ENCODE results near the gene AOX1. TPM values are rescaled to one million over a fixed set of nuclear protein-coding genes. Genes with fewer than 3 reads are reported as not detected.
"Not testable (repeated sequence)": the region's sequence is repeated elsewhere in the genome, so short reads cannot be mapped to it uniquely, and the experiment has no call there.

The AOX1 gene
- total and polyA plus RNA-seq, 3 experiments from 2014 or later: 0.54 TPM; not detected in 2

- Mint-ChIP-seq H3K4me1 (peaks cover 0 to 3% (median 0%) of the 10 kb centered on the region in 3 donors), H3K4me3 (no peak overlapping the region), H3K27me3 (peaks cover 6 to 47% of the 10 kb centered on the region in 2 donors), H3K36me3 (no peaks in the 10 kb centered on the region), H3K27ac (no peak overlapping the region), H3K9me3 (peaks cover 0 to 5% (median 0%) of the 10 kb centered on the region in 5 donors)
- Histone ChIP-seq H3K27me3 (ENCODE audit: insufficient read depth, low read length, poor library complexity, severe bottlenecking) (no peaks in the 10 kb centered on the region), H3K9me3 (ENCODE audit: low read length) (no peaks in the 10 kb centered on the region), H3K4me3 (ENCODE audit: low read length) (no peak overlapping the region), H3K4me1 (ENCODE audit: insufficient read depth, low read length) (no peaks in the 10 kb centered on the region), H3K27ac (ENCODE audit: low read depth, low read length) (no peak overlapping the region), H3K36me3 (ENCODE audit: insufficient read depth, low read length) (no peaks in the 10 kb centered on the region)
- ChIA-PET POLR2A (no interaction called here), CTCF (no interaction called here)
- DNase-seq: no peak
Measured at GRCh38 chr2:200608341-200609027, 22.7 kb downstream of the AOX1 start.

GRCh38 chr2:200609028-200609614, 23.3 kb downstream of the AOX1 start:
- ChIA-PET POLR2A (no interaction called here), CTCF (no interaction called here)
- no peak for DNase-seq

GRCh38 chr2:200610217-200610616, 24.4 kb downstream of the AOX1 start:
- H3K27ac Mint-ChIP-seq, POLR2A ChIA-PET, DNase-seq: not testable (repeated sequence)

More at GRCh38 chr2:200609028-200609614, 23.3 kb downstream of the AOX1 start:
- Mint-ChIP-seq H3K27me3 (peaks cover 8 to 53% of the 10 kb centered on the region in 2 donors), H3K4me1 (peaks cover 0 to under 1% (median 0%) of the 10 kb centered on the region in 3 donors), H3K9me3 (peaks cover 0 to 5% (median 0%) of the 10 kb centered on the region in 5 donors), H3K27ac (no peak overlapping the region), H3K36me3 (no peaks in the 10 kb centered on the region), H3K4me3 (no peak overlapping the region)
- H3K36me3 ChIP-seq (ENCODE audit: insufficient read depth, low read length): no peaks in the 10 kb centered on the region
- H3K27me3 ChIP-seq (ENCODE audit: insufficient read depth, low read length, poor library complexity, severe bottlenecking): no peaks in the 10 kb centered on the region
- H3K4me3 ChIP-seq (ENCODE audit: low read length): no peak overlapping the region
- no peaks in the 10 kb centered on the region for H3K9me3 ChIP-seq (ENCODE audit: low read length)
- no peaks in the 10 kb centered on the region for H3K4me1 ChIP-seq (ENCODE audit: insufficient read depth, low read length)
- no peak overlapping the region for H3K27ac ChIP-seq (ENCODE audit: low read depth, low read length)

GRCh38 chr2:200613692-200614091, 27.9 kb downstream of the AOX1 start:
- H3K36me3 ChIP-seq (ENCODE audit: insufficient read depth, low read length): no peaks in the 10 kb centered on the region
- no peak overlapping the region for H3K27ac Mint-ChIP-seq
- H3K27me3 ChIP-seq (ENCODE audit: insufficient read depth, low read length, poor library complexity, severe bottlenecking): no peaks in the 10 kb centered on the region
- ChIA-PET CTCF (interaction anchor here (1.0 kb wide), 1 partner anchor 35 kb away, joined by 3 read pairs; no protein-coding TSS in a partner anchor), POLR2A (no interaction called here)
- no peaks in the 10 kb centered on the region for H3K4me1 ChIP-seq (ENCODE audit: insufficient read depth, low read length)
- no peak overlapping the region for H3K4me3 ChIP-seq (ENCODE audit: low read length)
- no peak overlapping the region for H3K27ac ChIP-seq (ENCODE audit: low read depth, low read length)
- no peaks in the 10 kb centered on the region for H3K9me3 Mint-ChIP-seq
- no peak for DNase-seq
- no peaks in the 10 kb centered on the region for H3K36me3 Mint-ChIP-seq
- no peaks in the 10 kb centered on the region for H3K9me3 ChIP-seq (ENCODE audit: low read length)
- H3K4me3 Mint-ChIP-seq: no peak overlapping the region
- no peaks in the 10 kb centered on the region for H3K4me1 Mint-ChIP-seq
- H3K27me3 Mint-ChIP-seq: peaks cover 7 to 56% of the 10 kb centered on the region in 2 donors

More at GRCh38 chr2:200610217-200610616, 24.4 kb downstream of the AOX1 start:
- H3K4me3 Mint-ChIP-seq; CTCF ChIA-PET; H3K4me1 Mint-ChIP-seq; H3K9me3 Mint-ChIP-seq; H3K36me3 ChIP-seq (ENCODE audit: insufficient read depth, low read length); H3K4me3 ChIP-seq (ENCODE audit: low read length); H3K36me3 Mint-ChIP-seq; H3K27me3 ChIP-seq (ENCODE audit: insufficient read depth, low read length, poor library complexity, severe bottlenecking); H3K9me3 ChIP-seq (ENCODE audit: low read length); H3K4me1 ChIP-seq (ENCODE audit: insufficient read depth, low read length); H3K27ac ChIP-seq (ENCODE audit: low read depth, low read length): not testable (repeated sequence)
- peaks cover 7 to 59% of the 10 kb centered on the region in 2 donors for H3K27me3 Mint-ChIP-seq

GRCh38 chr2:200614249-200614648, 28.4 kb downstream of the AOX1 start:
- Histone ChIP-seq H3K4me1 (ENCODE audit: insufficient read depth, low read length) (no peaks in the 10 kb centered on the region), H3K27ac (ENCODE audit: low read depth, low read length) (no peak overlapping the region), H3K4me3 (ENCODE audit: low read length) (no peak overlapping the region), H3K36me3 (ENCODE audit: insufficient read depth, low read length) (no peaks in the 10 kb centered on the region), H3K9me3 (ENCODE audit: low read length) (no peaks in the 10 kb centered on the region), H3K27me3 (ENCODE audit: insufficient read depth, low read length, poor library complexity, severe bottlenecking) (no peaks in the 10 kb centered on the region)
- POLR2A ChIA-PET: no interaction called here
- Mint-ChIP-seq H3K27ac (no peak overlapping the region), H3K4me1 (no peaks in the 10 kb centered on the region), H3K27me3 (peaks cover 7 to 57% of the 10 kb centered on the region in 2 donors), H3K36me3 (no peaks in the 10 kb centered on the region), H3K4me3 (no peak overlapping the region), H3K9me3 (no peaks in the 10 kb centered on the region)
- no peak for DNase-seq
- CTCF ChIA-PET: interaction anchor here (1.0 kb wide), 1 partner anchor 36 kb away, joined by 3 read pairs; no protein-coding TSS in a partner anchor

- H3K4me1 Mint-ChIP-seq: no peaks in the 10 kb centered on the region
- H3K36me3 Mint-ChIP-seq: no peaks in the 10 kb centered on the region
- no peaks in the 10 kb centered on the region for H3K4me1 ChIP-seq (ENCODE audit: insufficient read depth, low read length)
- peaks cover 7 to 54% of the 10 kb centered on the region in 2 donors for H3K27me3 Mint-ChIP-seq
- H3K9me3 ChIP-seq (ENCODE audit: low read length): no peaks in the 10 kb centered on the region
- H3K27ac ChIP-seq (ENCODE audit: low read depth, low read length): no peak overlapping the region
- H3K9me3 Mint-ChIP-seq: no peaks in the 10 kb centered on the region
- H3K27me3 ChIP-seq (ENCODE audit: insufficient read depth, low read length, poor library complexity, severe bottlenecking): no peaks in the 10 kb centered on the region
- ChIA-PET CTCF (no interaction called here), POLR2A (no interaction called here)
- no peak for DNase-seq
- H3K27ac Mint-ChIP-seq: no peak overlapping the region
- no peak overlapping the region for H3K4me3 ChIP-seq (ENCODE audit: low read length)
- no peak overlapping the region for H3K4me3 Mint-ChIP-seq
- no peaks in the 10 kb centered on the region for H3K36me3 ChIP-seq (ENCODE audit: insufficient read depth, low read length)
Measured at GRCh38 chr2:200615247-200615646, 29.4 kb downstream of the AOX1 start.

- no peaks in the 10 kb centered on the region for H3K36me3 Mint-ChIP-seq
- no peak overlapping the region for H3K4me3 Mint-ChIP-seq
- H3K9me3 Mint-ChIP-seq: no peaks in the 10 kb centered on the region
- Histone ChIP-seq H3K27me3 (ENCODE audit: insufficient read depth, low read length, poor library complexity, severe bottlenecking) (no peaks in the 10 kb centered on the region), H3K36me3 (ENCODE audit: insufficient read depth, low read length) (no peaks in the 10 kb centered on the region), H3K27ac (ENCODE audit: low read depth, low read length) (no peak overlapping the region), H3K4me3 (ENCODE audit: low read length) (no peak overlapping the region), H3K9me3 (ENCODE audit: low read length) (no peaks in the 10 kb centered on the region), H3K4me1 (ENCODE audit: insufficient read depth, low read length) (no peaks in the 10 kb centered on the region)
- CTCF ChIA-PET: no interaction called here
- no peaks in the 10 kb centered on the region for H3K4me1 Mint-ChIP-seq
- POLR2A ChIA-PET: no interaction called here
- peaks cover 7 to 54% of the 10 kb centered on the region in 2 donors for H3K27me3 Mint-ChIP-seq
- DNase-seq: no peak
- no peak overlapping the region for H3K27ac Mint-ChIP-seq
Measured at GRCh38 chr2:200616193-200616592, 30.4 kb downstream of the AOX1 start.

- Histone ChIP-seq H3K27ac (ENCODE audit: low read depth, low read length) (no peak overlapping the region), H3K9me3 (ENCODE audit: low read length) (no peaks in the 10 kb centered on the region), H3K4me3 (ENCODE audit: low read length) (no peak overlapping the region), H3K27me3 (ENCODE audit: insufficient read depth, low read length, poor library complexity, severe bottlenecking) (no peaks in the 10 kb centered on the region), H3K4me1 (ENCODE audit: insufficient read depth, low read length) (no peaks in the 10 kb centered on the region), H3K36me3 (ENCODE audit: insufficient read depth, low read length) (no peaks in the 10 kb centered on the region)
- H3K36me3 Mint-ChIP-seq: no peaks in the 10 kb centered on the region
- H3K4me3 Mint-ChIP-seq: no peak overlapping the region
- no peak for DNase-seq
- ChIA-PET POLR2A (interaction anchor here (0.6 kb wide), 1 partner anchor 1290 kb away, joined by 8 read pairs; no protein-coding TSS in a partner anchor), CTCF (interaction anchor here (0.7 kb wide), 1 partner anchor 96 kb away, joined by 3 read pairs; no protein-coding TSS in a partner anchor)
- no peaks in the 10 kb centered on the region for H3K9me3 Mint-ChIP-seq
- H3K27ac Mint-ChIP-seq: no peak overlapping the region
- H3K4me1 Mint-ChIP-seq: no peaks in the 10 kb centered on the region
- peaks cover 7 to 52% of the 10 kb centered on the region in 2 donors for H3K27me3 Mint-ChIP-seq
Measured at GRCh38 chr2:200616656-200617055, 30.8 kb downstream of the AOX1 start.

Data from CD8-positive, alpha-beta memory T cell (primary cell).